COLO668 (cell line): ENCODE measurements around the gene ARHGEF4.
"Not testable (repeated sequence)": the region's sequence is repeated elsewhere in the genome, so short reads cannot be mapped to it uniquely, and the experiment has no call there.

ENCODE experiments used
- DNase-seq: peaks from one replicate; lab custom pipeline; 2025; ENCODE audit not compliant: unreplicated experiment; lab: John Stamatoyannopoulos, UW

The ARHGEF4 gene

GRCh38 chr2:131046028-131046917 lies 209.6 kb downstream of the ARHGEF4 start:
- no peak for DNase-seq

- DNase-seq = no peak
Measured at GRCh38 chr2:131046918-131047652, 210.4 kb downstream of the ARHGEF4 start.

GRCh38 chr2:131047920-131048560 lies 211.3 kb downstream of the ARHGEF4 start:
- DNase-seq = no peak

DNA sequence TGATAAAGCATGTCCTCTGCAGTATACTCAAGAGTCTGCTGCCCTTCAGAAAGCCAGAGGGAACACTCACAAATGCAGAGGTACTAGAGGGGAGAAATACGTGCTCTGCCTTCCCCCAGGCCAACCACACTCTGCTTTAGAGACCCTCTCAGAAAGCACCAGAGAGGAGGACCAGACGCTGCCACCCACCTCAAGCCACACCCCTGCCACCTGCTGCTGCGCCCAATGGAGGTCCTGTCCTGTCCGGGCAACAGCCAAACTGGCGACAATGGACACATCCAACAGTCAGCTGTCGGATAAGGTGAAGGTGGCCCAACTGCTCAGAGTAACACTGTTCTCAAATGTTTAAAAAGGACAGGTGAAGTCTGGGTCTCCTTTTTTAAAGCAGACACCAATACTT lies 211.9 kb downstream of the ARHGEF4 start:
- DNase-seq = no peak

DNA sequence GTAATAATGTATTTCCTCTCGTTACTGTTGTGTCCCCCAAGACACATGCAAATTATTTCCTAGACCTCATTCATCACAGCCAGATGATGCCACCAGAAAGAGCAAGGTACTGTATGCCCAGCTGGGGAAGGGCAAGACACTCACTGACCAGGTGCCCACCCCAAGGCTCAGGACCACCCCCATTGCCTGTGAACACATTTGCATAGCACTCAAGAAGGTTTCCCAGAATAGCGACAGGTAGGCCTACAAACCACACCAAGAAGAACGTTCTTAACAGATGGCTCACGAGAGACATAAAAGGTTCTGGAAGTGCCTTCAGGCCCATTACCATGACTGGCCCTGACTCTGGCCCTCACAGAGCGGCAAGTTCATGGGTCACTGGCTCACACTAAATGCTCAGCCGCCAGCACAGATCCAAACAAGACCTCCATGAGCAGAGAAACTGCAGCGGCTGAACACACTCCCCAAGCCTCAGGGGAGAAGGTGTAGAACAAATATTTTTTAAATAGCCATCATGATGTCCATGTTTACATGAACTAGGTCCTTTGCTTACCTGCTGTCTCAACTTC lies 212.5 kb downstream of the ARHGEF4 start:
- DNase-seq = no peak

DNA sequence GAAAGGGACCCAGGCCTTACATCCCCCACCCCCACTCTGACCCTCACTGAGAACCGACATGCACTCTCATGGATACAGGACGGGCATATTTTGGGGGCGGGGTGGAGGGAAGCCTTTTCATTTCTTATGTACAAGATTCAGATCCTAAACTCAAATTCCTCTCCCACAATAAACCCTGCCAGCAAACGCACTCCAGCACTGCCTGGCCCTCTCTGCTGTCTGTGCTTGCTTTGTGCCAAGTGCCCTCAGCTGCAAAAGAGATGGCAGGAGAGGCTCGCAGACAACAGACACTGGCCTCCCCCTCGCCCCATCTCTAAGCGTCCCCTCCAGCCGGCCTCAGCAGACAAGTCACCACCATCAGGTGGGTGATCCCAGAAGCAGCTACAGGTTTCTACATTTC lies 214.2 kb downstream of the ARHGEF4 start:
- no peak for DNase-seq

DNA sequence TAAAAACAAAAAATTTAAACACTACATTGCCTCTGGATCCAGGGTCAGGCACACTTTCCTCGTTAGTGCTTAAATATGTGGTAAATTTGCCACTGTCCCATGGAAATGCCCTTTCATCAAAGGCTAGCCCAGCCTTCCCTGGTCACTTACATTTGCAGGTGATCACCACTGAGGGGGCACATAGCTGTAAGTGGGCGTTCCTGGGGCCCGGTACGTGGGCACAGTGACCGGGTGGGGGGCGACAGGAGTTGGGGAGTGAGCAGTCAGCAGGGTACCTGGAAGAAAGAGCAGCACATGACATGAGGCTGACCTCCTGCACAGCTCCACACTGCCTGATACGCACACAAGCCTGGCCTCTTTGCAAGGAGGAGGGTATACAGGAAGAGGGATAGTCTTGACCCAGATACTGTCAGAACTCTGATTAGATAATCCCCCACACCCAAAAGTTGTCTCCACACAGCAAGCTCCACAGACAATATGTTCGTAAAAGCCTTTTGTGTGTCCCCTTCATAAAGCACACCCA lies 216.1 kb downstream of the ARHGEF4 start:
- no peak for DNase-seq

- DNase-seq = no peak
Measured at GRCh38 chr2:131054488-131054887, 217.8 kb downstream of the ARHGEF4 start.

GRCh38 chr2:131055169-131056065 lies 218.7 kb downstream of the ARHGEF4 start:
- DNase-seq = no peak

GRCh38 chr2:131056204-131056931 lies 219.7 kb downstream of the ARHGEF4 start:
- DNase-seq = no peak

GRCh38 chr2:131056932-131057287 lies 220.2 kb downstream of the ARHGEF4 start:
- no peak for DNase-seq

DNA sequence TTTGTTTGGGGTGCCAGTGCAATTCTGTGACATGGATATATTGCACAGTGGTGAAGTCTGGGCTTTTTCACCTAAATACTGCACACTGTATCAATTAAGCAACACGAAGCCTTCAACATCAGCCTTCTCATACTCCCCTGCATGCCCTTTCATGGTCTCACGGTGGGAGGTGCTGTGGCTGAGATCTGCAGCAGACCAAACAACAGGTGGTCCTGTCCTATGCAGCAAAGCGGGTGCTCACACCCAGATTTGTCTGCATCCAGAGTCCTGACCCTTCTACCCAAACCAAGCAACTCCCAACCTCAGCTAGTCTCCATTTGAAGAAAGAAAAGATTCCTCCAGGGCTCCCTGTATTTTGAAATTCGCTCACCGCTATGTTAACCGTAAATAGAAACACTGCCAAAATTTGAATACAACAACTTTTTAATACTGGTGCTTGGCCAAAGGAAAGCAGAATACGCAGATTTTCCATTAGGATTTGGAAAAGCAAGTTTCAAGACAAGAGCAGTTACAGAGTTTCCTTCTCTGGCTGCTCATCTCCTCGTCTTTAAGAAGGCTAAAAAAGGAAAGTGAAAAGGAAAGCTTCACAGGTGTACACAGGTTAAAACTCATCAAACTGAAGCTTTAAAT lies 221.6 kb downstream of the ARHGEF4 start:
- no peak for DNase-seq

DNA sequence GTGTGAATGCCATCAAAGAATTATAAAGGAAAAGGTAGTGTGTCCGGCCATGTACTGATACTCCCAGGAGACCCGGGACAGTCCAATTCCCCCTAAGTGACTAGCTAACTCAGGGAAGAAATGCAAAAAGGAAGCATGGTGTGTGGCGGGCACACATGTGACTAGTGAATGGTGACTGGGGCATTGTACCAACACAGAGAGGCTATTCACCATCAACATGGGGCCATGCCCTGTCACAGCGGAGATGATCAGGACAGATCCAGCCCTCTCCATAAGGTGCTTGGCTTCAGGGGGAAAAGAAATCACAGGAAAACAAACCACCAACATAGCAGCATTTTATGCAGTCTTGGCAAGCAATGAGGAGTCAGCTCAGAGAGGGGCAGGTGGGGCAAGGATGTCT lies 222.2 kb downstream of the ARHGEF4 start:
- DNase-seq = no peak

GRCh38 chr2:131063501-131064283 lies 227.0 kb downstream of the ARHGEF4 start:
- no peak for DNase-seq

GRCh38 chr2:131064589-131065512 lies 228.1 kb downstream of the ARHGEF4 start:
- DNase-seq = no peak

GRCh38 chr2:131067465-131068125 lies 230.9 kb downstream of the ARHGEF4 start:
- DNase-seq = no peak

GRCh38 chr2:131068172-131068571 lies 231.5 kb downstream of the ARHGEF4 start:
- not testable (repeated sequence) for DNase-seq
